Activated naive CD8-positive, alpha-beta T cell treated with anti-CD3 and anti-CD28 coated beads, Interleukin-2, amount 10 ng/mL, durations not matched to agents 7 days and 5 days (primary cell): ENCODE measurements around the gene KCNT1. TPM values are rescaled to one million over a fixed set of nuclear protein-coding genes. Genes with fewer than 3 reads are reported as not detected.

ENCODE experiments used
- ATAC-seq: fragments of 150-1000 bp; cut with Tn5 transposase; one replicate; pipeline ENCODE4 v1.10.0; 2021; ENCODE audit warnings: low read depth, moderate library complexity
- POLR2A ChIA-PET: fragments of 350-600 bp; sonication (Branson Sonifier 250); formaldehyde crosslinking; loops from one replicate; lab custom pipeline; 2021; ENCODE audit warnings: antibody characterized with exemption; lab: Charles Lee
- DNase-seq: peaks from one replicate; pipeline ENCODE4 v3.0.0; 2021
- H3K27ac Mint-ChIP-seq: one replicate; pipeline ENCODE4 v1.8.0; 2022; ENCODE audit warnings: mild to moderate bottlenecking, mixed read lengths
- H3K27me3 Mint-ChIP-seq: one replicate; pipeline ENCODE4 v1.8.0; 2022; ENCODE audit warnings: mild to moderate bottlenecking, moderate library complexity, mixed read lengths
- H3K36me3 Mint-ChIP-seq: one replicate; pipeline ENCODE4 v1.8.0; 2021; ENCODE audit warnings: mild to moderate bottlenecking, mixed read lengths
- H3K4me1 Mint-ChIP-seq: one replicate; pipeline ENCODE4 v1.8.0; 2021; ENCODE audit warnings: mixed read lengths
- H3K4me3 Mint-ChIP-seq: one replicate; pipeline ENCODE4 v1.8.0; 2022; ENCODE audit warnings: mild to moderate bottlenecking, moderate library complexity, mixed read lengths
- H3K9me3 Mint-ChIP-seq: one replicate; pipeline ENCODE4 v1.8.0; 2021; ENCODE audit warnings: mixed read lengths
- total RNA-seq, 2 experiments: library from RNA; stranded (reverse); gene quantifications; one replicate each; pipeline ENCODE4 v1.2.3, GENCODE V29; 2021

KCNT1 gene
- total RNA-seq = not detected

- peak; percentile 82 for DNase-seq
- H3K27me3 Mint-ChIP-seq = no peaks in the 10 kb centered on the region
- H3K4me1 Mint-ChIP-seq = no peaks in the 10 kb centered on the region
- no peaks in the 10 kb centered on the region for H3K36me3 Mint-ChIP-seq
- ATAC-seq = peak; percentile 79
- no peak within 1 kb of the TSS for H3K4me3 Mint-ChIP-seq
- H3K9me3 Mint-ChIP-seq = no peaks in the 10 kb centered on the region
- H3K27ac Mint-ChIP-seq = no peak within 1 kb of the TSS
- POLR2A ChIA-PET = no interaction called here
These were observed at the start of gene KCNT1 for GRCh38 chr9:135701959-135702721. KCNT1 (plus strand) TSS chr9:135702185; CDS start chr9:135702259, 74 bp downstream.

GRCh38 chr9:135655317-135655716 is 46.7 kb upstream of the KCNT1 start:
- POLR2A ChIA-PET = no interaction called here
- Mint-ChIP-seq H3K27me3 (no peaks in the 10 kb centered on the region), H3K27ac (no peak overlapping the region), H3K4me3 (no peak overlapping the region), H3K36me3 (peaks cover 2% of the 10 kb centered on the region), H3K9me3 (peaks cover 4% of the 10 kb centered on the region), H3K4me1 (no peaks in the 10 kb centered on the region)
- no peak for ATAC-seq
- no peak for DNase-seq

GRCh38 chr9:135657416-135657815 is 44.6 kb upstream of the KCNT1 start:
- H3K4me1 Mint-ChIP-seq = no peaks in the 10 kb centered on the region
- H3K9me3 Mint-ChIP-seq = no peaks in the 10 kb centered on the region

GRCh38 chr9:135659252-135659651 is 42.7 kb upstream of the KCNT1 start:
- Mint-ChIP-seq H3K27ac (no peak overlapping the region), H3K9me3 (no peaks in the 10 kb centered on the region), H3K27me3 (no peaks in the 10 kb centered on the region), H3K4me1 (no peaks in the 10 kb centered on the region), H3K36me3 (no peaks in the 10 kb centered on the region), H3K4me3 (no peak overlapping the region)
- DNase-seq (no peak), ATAC-seq (no peak)
- POLR2A ChIA-PET = no interaction called here

More at GRCh38 chr9:135657416-135657815, 44.6 kb upstream of the KCNT1 start:
- Mint-ChIP-seq H3K27ac (no peak overlapping the region), H3K36me3 (no peaks in the 10 kb centered on the region), H3K27me3 (no peaks in the 10 kb centered on the region), H3K4me3 (no peak overlapping the region)
- DNase-seq (no peak), ATAC-seq (no peak)
- POLR2A ChIA-PET = no interaction called here

- H3K27me3 Mint-ChIP-seq = no peaks in the 10 kb centered on the region
These were observed 41.6 kb upstream of the KCNT1 start for GRCh38 chr9:135660407-135660806.

GRCh38 chr9:135661816-135662560 is 40.0 kb upstream of the KCNT1 start:
- no peaks in the 10 kb centered on the region for H3K4me1 Mint-ChIP-seq
- H3K4me3 Mint-ChIP-seq = no peak overlapping the region
- no peaks in the 10 kb centered on the region for H3K27me3 Mint-ChIP-seq
- H3K36me3 Mint-ChIP-seq = no peaks in the 10 kb centered on the region
- no peak for ATAC-seq
- POLR2A ChIA-PET = no interaction called here
- H3K9me3 Mint-ChIP-seq = no peaks in the 10 kb centered on the region
- no peak for DNase-seq
- no peak overlapping the region for H3K27ac Mint-ChIP-seq

More at GRCh38 chr9:135660407-135660806, 41.6 kb upstream of the KCNT1 start:
- DNase-seq (no peak), ATAC-seq (no peak)
- no peak overlapping the region for H3K4me3 Mint-ChIP-seq
- POLR2A ChIA-PET = no interaction called here
- no peaks in the 10 kb centered on the region for H3K36me3 Mint-ChIP-seq
- H3K27ac Mint-ChIP-seq = no peak overlapping the region
- no peaks in the 10 kb centered on the region for H3K4me1 Mint-ChIP-seq
- H3K9me3 Mint-ChIP-seq = no peaks in the 10 kb centered on the region

GRCh38 chr9:135662758-135663450 is 39.1 kb upstream of the KCNT1 start, which contains the start of gene LCN9:
LCN9 (plus strand) TSS chr9:135663309; CDS start chr9:135663322, 13 bp downstream.
- H3K27me3 Mint-ChIP-seq = no peaks in the 10 kb centered on the region
- H3K4me1 Mint-ChIP-seq = no peaks in the 10 kb centered on the region
- DNase-seq = no peak
- ATAC-seq = no peak
- no peak within 1 kb of the TSS for H3K27ac Mint-ChIP-seq
- H3K4me3 Mint-ChIP-seq = no peak within 1 kb of the TSS
- POLR2A ChIA-PET = no interaction called here
- H3K36me3 Mint-ChIP-seq = no peaks in the 10 kb centered on the region
- H3K9me3 Mint-ChIP-seq = no peaks in the 10 kb centered on the region

GRCh38 chr9:135663451-135663770 is 38.6 kb upstream of the KCNT1 start:
- Mint-ChIP-seq H3K9me3 (no peaks in the 10 kb centered on the region), H3K27me3 (no peaks in the 10 kb centered on the region), H3K36me3 (no peaks in the 10 kb centered on the region), H3K4me1 (no peaks in the 10 kb centered on the region), H3K4me3 (no peak overlapping the region), H3K27ac (no peak overlapping the region)
- POLR2A ChIA-PET = no interaction called here
- DNase-seq (no peak), ATAC-seq (no peak)

- Mint-ChIP-seq H3K27ac (no peak overlapping the region), H3K27me3 (no peaks in the 10 kb centered on the region), H3K4me3 (no peak overlapping the region), H3K9me3 (no peaks in the 10 kb centered on the region), H3K4me1 (no peaks in the 10 kb centered on the region), H3K36me3 (no peaks in the 10 kb centered on the region)
- no peak for DNase-seq
- POLR2A ChIA-PET = no interaction called here
- ATAC-seq = no peak
These were observed 38.1 kb upstream of the KCNT1 start for GRCh38 chr9:135663857-135664256.

GRCh38 chr9:135664266-135664665 is 37.7 kb upstream of the KCNT1 start:
- H3K4me3 Mint-ChIP-seq = no peak overlapping the region
- H3K36me3 Mint-ChIP-seq = no peaks in the 10 kb centered on the region
- ATAC-seq (no peak), DNase-seq (no peak)
- H3K27ac Mint-ChIP-seq = no peak overlapping the region
- no peaks in the 10 kb centered on the region for H3K9me3 Mint-ChIP-seq
- POLR2A ChIA-PET = no interaction called here
- no peaks in the 10 kb centered on the region for H3K4me1 Mint-ChIP-seq
- H3K27me3 Mint-ChIP-seq = no peaks in the 10 kb centered on the region

GRCh38 chr9:135664801-135665794 is 36.9 kb upstream of the KCNT1 start:
- Mint-ChIP-seq H3K4me1 (no peaks in the 10 kb centered on the region), H3K9me3 (no peaks in the 10 kb centered on the region), H3K36me3 (no peaks in the 10 kb centered on the region), H3K4me3 (no peak overlapping the region), H3K27me3 (no peaks in the 10 kb centered on the region), H3K27ac (no peak overlapping the region)
- DNase-seq (no peak), ATAC-seq (no peak)
- POLR2A ChIA-PET = no interaction called here

GRCh38 chr9:135665795-135666189 is 36.2 kb upstream of the KCNT1 start:
- Mint-ChIP-seq H3K27ac (no peak overlapping the region), H3K36me3 (no peaks in the 10 kb centered on the region), H3K4me1 (no peaks in the 10 kb centered on the region), H3K27me3 (no peaks in the 10 kb centered on the region), H3K9me3 (no peaks in the 10 kb centered on the region), H3K4me3 (no peak overlapping the region)
- POLR2A ChIA-PET = no interaction called here
- no peak for ATAC-seq
- no peak for DNase-seq
